ENCODE measurements around the gene SPSB3.
"Not testable (repeated sequence)": the region's sequence is repeated elsewhere in the genome, so short reads cannot be mapped to it uniquely, and the experiment has no call there.

SPSB3 gene

DNA sequence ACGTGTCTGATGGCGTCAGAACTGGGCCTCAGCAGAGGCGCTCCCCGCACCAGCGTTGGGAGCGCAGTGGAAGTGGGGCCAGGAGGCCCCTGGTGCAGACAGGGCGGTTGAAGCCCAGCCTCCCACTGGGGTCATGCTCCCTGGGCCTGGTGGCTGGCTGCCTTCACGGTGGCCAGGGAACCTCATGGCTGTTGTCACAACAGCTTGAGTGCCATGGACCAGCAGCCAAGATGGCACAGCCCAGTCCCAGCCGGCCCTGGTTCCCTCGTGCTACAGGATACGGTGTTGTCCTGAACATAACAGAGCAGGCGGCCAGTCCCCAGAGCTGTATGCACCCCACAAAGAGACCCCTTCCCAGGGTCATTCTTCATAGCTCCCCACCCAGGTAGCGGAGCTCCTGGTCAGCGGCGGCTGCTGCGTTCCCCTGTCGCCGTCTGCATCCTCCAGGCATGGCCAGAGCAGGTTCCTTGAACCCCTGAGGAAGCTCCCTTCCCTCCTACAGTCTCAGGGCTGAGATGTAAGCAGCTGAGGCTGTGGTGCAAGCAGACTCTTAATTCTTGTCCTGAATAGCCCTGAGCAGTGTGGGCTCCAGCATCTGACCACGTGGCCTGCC, 40.7 kb downstream of the SPSB3 start:
- no peak for DNase-seq (ENCODE audit: low read depth)

DNA sequence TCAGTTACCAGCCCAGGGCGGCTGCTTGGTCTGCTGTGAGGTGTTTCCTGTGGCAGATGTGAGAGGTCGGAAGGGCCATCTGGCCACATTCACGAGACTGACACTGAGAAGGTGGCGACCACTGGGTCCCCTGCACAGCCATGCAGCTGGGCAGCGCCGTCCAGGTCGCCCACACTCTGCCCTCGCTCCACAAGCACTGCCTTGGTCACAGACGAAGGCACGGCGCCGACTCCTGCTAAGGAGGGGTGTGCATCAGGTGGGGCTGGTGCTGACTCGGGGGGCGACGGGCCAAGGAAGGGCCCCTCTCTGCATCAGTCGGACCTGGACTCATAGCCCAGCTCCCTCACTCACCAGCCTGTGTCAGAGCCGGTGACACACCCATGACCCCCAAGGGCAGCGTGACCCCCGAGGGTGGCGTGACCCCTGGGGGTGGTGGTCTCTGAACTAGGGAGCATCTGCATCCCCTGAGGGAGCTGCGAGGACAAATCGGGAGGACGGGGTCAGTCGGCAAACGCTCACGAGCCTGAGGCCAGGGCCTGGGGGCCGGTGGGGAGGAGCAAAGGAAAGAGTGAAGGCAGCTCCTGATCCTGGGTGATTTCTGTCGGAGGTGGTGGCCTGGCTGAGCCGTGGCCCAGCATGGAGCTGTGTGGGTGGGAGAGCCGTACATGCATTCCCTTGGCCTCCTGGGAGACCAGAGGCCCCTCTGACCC, 41.4 kb downstream of the SPSB3 start:
- no peak for DNase-seq (ENCODE audit: low read depth)

- no peak for DNase-seq (ENCODE audit: low read depth)
Measured at GRCh38 chr16:1740234-1740633, 42.1 kb downstream of the SPSB3 start.

- DNase-seq (ENCODE audit: low read depth), result no peak
Measured at GRCh38 chr16:1734816-1735215, 47.6 kb downstream of the SPSB3 start.

- DNase-seq (ENCODE audit: low read depth), result no peak
Measured at GRCh38 chr16:1734123-1734522, 48.2 kb downstream of the SPSB3 start.

DNA sequence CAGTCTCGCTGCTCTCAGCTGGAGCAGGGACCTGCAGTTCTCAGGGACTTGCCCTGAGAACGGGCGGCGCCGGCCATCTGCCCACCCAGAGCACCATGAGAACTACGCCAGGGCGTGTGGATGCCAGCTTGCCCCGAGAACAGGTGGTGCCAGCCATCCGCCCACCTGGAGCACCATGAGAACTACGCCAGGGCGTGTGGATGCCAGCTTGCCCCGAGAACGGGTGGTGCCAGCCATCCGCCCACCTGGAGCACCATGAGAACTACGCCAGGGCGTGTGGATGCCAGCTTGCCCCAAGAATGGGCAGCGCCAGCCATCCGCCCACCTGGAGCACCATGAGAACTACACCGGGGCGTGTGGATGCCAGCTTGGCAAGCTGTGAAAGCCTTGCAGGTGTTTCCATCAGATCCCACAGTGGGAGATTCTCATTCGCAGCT, 49.8 kb downstream of the SPSB3 start:
- not testable (repeated sequence) for DNase-seq (ENCODE audit: low read depth)

DNA sequence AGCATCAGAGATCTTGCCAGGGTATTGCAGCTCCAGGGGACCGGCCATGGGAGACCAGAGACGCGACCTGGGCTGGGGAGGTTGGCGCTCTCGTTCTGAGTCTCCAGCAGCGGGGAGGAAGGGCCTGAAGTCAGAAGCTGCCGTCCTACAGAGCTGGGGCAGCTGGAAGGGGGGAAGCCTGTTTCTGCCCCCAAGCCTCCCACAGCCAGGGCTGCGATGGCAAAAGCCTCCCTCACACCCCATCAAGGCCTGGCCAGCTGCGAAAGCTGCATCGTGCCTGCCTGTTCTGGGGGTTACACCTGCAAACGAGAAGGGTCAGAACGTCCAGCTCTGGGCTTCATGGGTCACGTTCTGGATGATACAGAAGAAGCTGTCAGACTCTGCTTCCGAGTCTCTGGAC, 50.3 kb downstream of the SPSB3 start:
- no peak for DNase-seq (ENCODE audit: low read depth)

DNA sequence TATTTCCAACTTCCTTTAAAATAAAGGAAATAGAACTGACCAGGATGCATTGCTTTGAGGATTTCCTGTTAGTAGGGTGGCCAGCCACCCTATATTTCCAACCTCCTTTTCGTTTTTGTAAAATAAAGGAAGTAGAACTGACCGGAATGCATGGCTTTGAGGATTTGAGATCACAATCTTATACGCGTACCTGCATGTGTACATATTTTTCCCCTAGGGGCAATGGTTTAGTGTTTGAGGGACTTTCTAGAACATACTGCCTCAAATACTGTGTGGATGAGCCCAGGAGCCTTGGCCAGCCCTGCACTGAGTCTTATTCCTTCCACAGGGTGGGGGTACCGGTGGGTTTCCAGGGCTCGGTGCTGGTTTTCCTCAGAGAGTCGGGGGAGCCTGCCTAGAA, 50.8 kb downstream of the SPSB3 start:
- no peak for DNase-seq (ENCODE audit: low read depth)

DNA sequence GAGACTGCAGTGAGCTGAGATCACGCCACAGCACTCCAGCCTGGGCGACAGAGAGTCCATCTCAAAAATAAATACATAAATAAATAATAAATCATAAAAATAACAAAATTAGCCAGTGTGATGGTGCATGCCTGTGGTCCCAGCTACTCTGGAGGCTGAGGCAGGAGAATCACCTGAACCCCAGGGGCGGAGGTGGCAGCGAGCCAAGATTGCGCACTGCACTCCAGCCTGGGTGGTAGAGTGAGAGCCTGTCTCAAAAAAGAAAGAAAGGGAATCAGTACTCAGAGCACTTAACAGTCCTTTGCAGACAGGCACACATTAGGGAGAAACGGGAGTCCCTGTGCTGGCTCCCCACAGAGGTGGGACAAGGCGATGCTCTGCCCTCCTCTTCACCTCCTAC, 51.3 kb downstream of the SPSB3 start:
- DNase-seq (ENCODE audit: low read depth), result no peak

- DNase-seq (ENCODE audit: low read depth), result no peak
Measured at GRCh38 chr16:1729445-1729844, 52.9 kb downstream of the SPSB3 start.

DNA sequence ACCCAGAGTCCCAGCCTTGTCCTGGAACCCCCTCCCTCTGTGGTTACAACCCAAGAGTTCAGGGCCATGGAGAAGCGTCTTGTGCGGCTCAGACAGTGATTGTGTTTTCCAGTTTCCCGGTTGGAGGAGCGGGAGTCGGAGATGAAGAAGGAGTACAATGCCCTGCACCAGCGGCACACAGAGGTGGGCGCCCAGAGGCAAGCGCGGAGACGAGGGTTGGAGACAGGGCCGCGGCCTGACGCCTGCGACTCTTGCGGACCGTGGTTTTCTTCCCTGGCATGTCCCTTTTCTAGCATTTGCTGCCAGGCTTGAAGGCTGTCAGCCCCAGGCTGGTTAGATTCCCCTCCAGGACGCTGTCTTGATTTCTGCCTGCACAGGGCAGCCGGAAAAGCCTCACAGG, 53.3 kb downstream of the SPSB3 start:
- no peak for DNase-seq (ENCODE audit: low read depth)

GRCh38 chr16:1727651-1728624, 54.4 kb downstream of the SPSB3 start:
- DNase-seq (ENCODE audit: low read depth), result no peak
